BLaER1 (cell line): ENCODE results near the gene GATB.

ENCODE experiments used
- H3K27ac ChIP-seq: shearing (Covaris generic); formaldehyde crosslinking; 2 replicates; pipeline ENCODE4 v1.8.1; 2022
- H3K27me3 ChIP-seq: shearing (Covaris generic); formaldehyde crosslinking; 2 replicates; pipeline ENCODE4 v1.8.1; 2022
- H3K36me3 ChIP-seq: shearing (Covaris generic); formaldehyde crosslinking; 2 replicates; pipeline ENCODE4 v1.8.1; 2022
- H3K4me1 ChIP-seq: shearing (Covaris generic); formaldehyde crosslinking; 2 replicates; pipeline ENCODE4 v1.8.1; 2022
- H3K4me2 ChIP-seq: shearing (Covaris generic); formaldehyde crosslinking; 2 replicates; pipeline ENCODE4 v1.8.1; 2022
- H3K4me3 ChIP-seq: shearing (Covaris generic); formaldehyde crosslinking; 2 replicates; pipeline ENCODE4 v1.8.1; 2022
- H3K9ac ChIP-seq: shearing (Covaris generic); formaldehyde crosslinking; 2 replicates; pipeline ENCODE4 v1.8.1; 2022
- H3K9me3 ChIP-seq: shearing (Covaris generic); formaldehyde crosslinking; 2 replicates; pipeline ENCODE4 v1.8.1; 2022
- H4K20me1 ChIP-seq: shearing (Covaris generic); formaldehyde crosslinking; 2 replicates; pipeline ENCODE4 v1.8.1; 2022
- Cebpa-rat ChIP-seq: shearing (Covaris generic); IDR thresholded peaks from 2 replicates; pipeline ENCODE4 v1.8.1; 2022

Gene GATB

DNA sequence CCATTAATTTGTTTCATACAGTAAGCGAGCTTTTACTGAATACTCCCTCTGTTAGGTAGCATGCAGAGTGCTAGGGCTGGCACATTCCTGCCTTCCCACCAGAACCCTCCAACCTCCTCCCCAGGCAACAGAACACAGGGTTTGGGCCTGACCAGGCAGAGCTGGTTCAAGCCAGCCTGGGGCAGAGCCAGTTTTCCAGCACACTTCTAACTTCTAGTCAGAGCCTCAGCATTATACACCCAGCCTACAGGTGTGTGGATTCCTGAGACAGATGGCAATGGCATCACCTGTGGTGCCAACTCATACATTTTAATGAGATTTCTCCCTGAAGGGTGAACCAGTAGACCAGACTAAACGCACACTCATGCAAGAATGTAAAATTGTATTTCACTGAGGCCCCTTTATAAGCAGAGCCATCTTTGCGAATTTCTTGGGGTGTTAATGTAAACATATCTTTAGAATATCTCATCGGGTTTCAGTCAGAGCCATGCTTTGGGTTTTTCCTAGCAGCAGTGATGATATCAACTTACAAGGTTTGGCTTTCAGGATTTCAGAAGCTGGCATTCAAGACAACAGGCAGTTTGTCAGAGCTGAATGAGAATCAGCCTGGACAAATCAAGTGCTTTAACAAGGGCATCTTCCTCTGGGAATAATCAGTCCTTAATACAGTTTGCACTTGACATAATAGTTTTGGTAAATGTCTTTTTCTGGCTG lies 92.0 kb downstream of the GATB start:
- H3K4me3 ChIP-seq: no peak overlapping the region
- no peaks in the 10 kb centered on the region for H3K4me1 ChIP-seq
- H3K9me3 ChIP-seq: no peaks in the 10 kb centered on the region
- H3K36me3 ChIP-seq: no peaks in the 10 kb centered on the region
- H4K20me1 ChIP-seq: no peaks in the 10 kb centered on the region
- no peak for TF ChIP-seq Cebpa-rat
- no peak overlapping the region for H3K27ac ChIP-seq
- no peak overlapping the region for H3K9ac ChIP-seq
- no peak overlapping the region for H3K4me2 ChIP-seq
- no peaks in the 10 kb centered on the region for H3K27me3 ChIP-seq

DNA sequence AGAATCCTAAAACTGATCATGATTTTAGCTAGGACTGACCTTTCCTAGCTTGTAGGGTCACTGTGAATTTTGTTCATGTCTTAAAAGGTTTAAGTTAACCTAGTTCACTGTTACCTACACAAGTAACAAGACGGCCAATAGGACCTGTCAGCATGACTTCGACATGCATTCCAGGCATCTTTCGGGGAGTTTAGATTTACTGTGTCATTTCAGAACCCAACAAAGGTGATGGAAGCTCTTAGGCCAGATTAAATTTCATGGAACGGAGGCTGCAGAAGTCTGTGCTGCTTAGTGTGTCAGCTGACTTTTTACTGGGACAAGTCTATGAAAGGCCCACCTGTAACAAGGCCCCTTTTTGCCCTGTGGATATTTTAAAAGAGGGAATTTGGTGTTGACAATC lies 93.1 kb downstream of the GATB start:
- TF ChIP-seq Cebpa-rat: no peak
- Histone ChIP-seq H3K4me2 (no peak overlapping the region), H3K36me3 (no peaks in the 10 kb centered on the region), H3K27me3 (no peaks in the 10 kb centered on the region), H3K4me1 (no peaks in the 10 kb centered on the region), H4K20me1 (no peaks in the 10 kb centered on the region), H3K9ac (no peak overlapping the region), H3K27ac (no peak overlapping the region), H3K4me3 (no peak overlapping the region), H3K9me3 (no peaks in the 10 kb centered on the region)

DNA sequence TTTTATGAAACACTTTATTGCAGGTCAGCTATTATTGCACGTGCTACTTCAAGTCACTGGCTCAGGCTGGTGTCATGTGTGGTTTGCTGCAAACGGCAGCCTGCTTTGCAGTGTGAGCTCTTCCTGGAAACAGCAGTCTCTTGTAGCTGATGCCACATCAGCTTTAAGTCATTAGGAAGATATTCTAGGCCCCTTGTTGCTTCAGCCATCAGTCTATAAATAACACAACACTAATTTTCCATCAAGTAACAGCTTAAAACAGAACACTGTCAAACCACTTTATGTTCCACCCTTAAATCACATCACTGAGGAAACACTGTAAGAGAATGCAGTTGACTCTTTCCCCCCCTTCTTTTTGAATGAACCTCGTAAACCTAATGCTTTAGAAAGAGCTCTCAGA lies 93.8 kb downstream of the GATB start:
- H3K4me1 ChIP-seq: no peaks in the 10 kb centered on the region
- no peaks in the 10 kb centered on the region for H3K9me3 ChIP-seq
- no peak overlapping the region for H3K27ac ChIP-seq
- no peak overlapping the region for H3K9ac ChIP-seq
- no peak for TF ChIP-seq Cebpa-rat
- H3K4me2 ChIP-seq: no peak overlapping the region
- no peaks in the 10 kb centered on the region for H3K36me3 ChIP-seq
- H4K20me1 ChIP-seq: no peaks in the 10 kb centered on the region
- no peaks in the 10 kb centered on the region for H3K27me3 ChIP-seq
- H3K4me3 ChIP-seq: no peak overlapping the region

DNA sequence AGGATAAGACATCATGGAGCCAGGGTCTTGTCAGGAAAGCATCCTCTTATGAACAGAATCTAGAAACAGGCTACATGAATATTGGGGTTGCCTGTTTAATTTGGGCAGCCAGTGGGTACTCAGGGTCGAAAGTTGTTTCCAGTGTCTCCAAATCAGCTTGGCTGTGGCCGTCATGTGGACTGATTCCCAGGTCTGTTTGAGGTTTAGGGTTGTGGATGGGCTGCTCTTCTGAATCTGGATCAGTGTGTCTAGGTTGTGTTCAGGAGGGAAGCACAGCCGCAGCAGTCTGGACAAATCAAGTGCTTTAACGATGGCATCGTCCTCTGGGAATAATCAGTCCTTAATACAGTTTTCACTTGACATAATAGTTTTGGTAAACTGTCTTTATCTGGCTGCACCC lies 94.3 kb downstream of the GATB start:
- H3K27me3 ChIP-seq: no peaks in the 10 kb centered on the region
- H3K27ac ChIP-seq: no peak overlapping the region
- H3K9me3 ChIP-seq: no peaks in the 10 kb centered on the region
- H4K20me1 ChIP-seq: no peaks in the 10 kb centered on the region
- TF ChIP-seq Cebpa-rat: no peak
- no peak overlapping the region for H3K4me2 ChIP-seq
- no peaks in the 10 kb centered on the region for H3K36me3 ChIP-seq
- H3K4me1 ChIP-seq: no peaks in the 10 kb centered on the region
- H3K9ac ChIP-seq: no peak overlapping the region
- H3K4me3 ChIP-seq: no peak overlapping the region

DNA sequence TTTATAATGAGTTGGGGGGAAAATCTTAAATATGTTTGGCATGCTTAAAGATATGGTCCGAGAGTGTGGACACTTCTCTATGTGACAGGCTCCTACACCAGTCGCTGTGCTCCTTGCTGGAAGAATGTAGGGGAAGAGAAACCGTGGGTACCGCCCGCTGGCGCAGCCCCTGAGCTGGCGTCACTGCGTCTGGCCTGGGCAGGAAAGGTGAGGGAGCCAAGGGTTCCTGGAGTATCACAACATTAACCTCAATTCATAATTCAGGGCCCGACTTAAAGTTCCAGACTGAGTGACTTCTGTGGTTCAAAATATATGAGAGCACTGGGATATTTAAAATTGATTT lies 95.1 kb downstream of the GATB start:
- Histone ChIP-seq H4K20me1 (no peaks in the 10 kb centered on the region), H3K27me3 (no peaks in the 10 kb centered on the region), H3K4me3 (no peak overlapping the region), H3K4me2 (no peak overlapping the region), H3K27ac (no peak overlapping the region), H3K4me1 (no peaks in the 10 kb centered on the region), H3K9me3 (no peaks in the 10 kb centered on the region), H3K9ac (no peak overlapping the region), H3K36me3 (no peaks in the 10 kb centered on the region)
- TF ChIP-seq Cebpa-rat: no peak

DNA sequence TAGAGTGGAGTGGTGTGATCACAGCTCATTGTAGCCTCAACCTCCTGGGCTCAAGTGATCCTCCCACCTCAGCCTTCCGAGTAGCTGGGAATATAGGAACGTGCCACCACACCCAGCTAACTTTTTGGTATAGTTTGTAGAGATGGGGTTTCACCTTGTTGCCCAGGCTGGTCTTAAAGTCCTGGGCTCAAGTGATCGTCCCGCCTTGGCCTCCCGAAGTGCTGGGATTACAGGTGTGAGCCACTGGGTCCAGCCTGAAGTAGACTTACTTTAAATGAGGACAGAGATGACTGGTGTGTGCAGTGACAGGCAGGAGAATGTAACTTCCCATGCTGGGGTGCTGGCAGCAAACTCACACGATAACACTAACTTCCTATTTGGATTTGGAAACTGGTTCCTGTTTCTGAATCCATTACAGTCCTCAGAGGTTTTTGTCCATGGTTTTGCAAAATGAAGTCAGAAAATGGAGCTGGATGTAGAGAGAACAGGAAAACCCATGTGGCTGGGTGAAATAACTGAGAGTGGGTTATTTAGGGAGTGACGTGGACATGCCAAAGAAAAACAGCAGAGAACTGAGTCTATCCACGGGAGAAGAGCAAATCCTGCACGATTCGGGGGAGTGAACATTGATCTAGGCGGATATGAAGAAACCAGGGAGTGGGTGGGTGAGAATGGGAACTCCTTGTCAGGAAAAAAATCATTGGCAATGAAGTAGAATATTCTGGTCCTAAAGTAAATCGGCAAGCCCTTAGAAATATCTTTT lies 95.6 kb downstream of the GATB start:
- Histone ChIP-seq H3K36me3 (no peaks in the 10 kb centered on the region), H3K4me2 (no peak overlapping the region), H3K27me3 (no peaks in the 10 kb centered on the region), H4K20me1 (no peaks in the 10 kb centered on the region), H3K9me3 (no peaks in the 10 kb centered on the region), H3K4me3 (no peak overlapping the region), H3K9ac (no peak overlapping the region), H3K27ac (no peak overlapping the region), H3K4me1 (no peaks in the 10 kb centered on the region)
- no peak for TF ChIP-seq Cebpa-rat

DNA sequence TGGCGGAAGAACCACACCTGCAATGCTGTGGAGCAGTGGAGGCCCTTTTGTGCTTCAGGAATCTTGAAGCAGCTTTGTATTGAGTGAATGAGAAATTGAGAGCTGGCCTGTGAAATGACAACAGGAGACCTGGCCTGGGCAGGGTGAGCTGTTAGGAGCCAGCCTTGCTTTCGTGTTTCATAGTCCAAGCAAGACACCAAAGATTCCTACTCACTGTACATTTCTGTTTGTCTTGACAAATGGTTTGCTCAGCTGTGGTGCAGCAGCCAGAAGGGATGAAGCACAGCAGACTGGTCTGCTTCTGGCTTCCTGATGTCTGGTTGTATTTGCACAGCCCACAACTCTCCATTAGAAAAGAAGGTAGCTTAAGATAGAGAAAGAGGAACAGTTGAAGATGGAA lies 96.5 kb downstream of the GATB start:
- no peak for TF ChIP-seq Cebpa-rat
- Histone ChIP-seq H3K27ac (no peak overlapping the region), H3K9me3 (no peaks in the 10 kb centered on the region), H3K27me3 (no peaks in the 10 kb centered on the region), H3K4me2 (no peak overlapping the region), H3K36me3 (no peaks in the 10 kb centered on the region), H3K9ac (no peak overlapping the region), H4K20me1 (no peaks in the 10 kb centered on the region), H3K4me1 (peaks cover 5% of the 10 kb centered on the region), H3K4me3 (no peak overlapping the region)

DNA sequence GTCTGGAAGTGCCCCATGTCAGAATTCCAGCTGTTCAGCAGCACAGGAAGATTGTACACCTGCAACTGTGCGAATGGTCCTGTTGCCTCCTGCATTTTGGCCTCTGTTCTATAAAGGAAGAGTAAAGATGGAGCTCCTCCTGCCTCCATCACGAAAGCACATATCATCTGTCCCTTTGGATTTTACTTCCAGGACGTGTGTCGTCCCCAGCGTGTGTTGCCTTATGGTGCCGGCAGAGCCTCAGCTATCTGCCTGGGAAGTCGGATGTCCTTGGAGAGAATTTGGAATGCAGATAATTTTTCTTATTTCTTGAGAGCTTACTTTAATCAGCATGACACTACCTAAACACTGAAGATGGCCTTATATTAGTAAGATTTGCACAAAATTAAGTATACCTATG lies 97.7 kb downstream of the GATB start:
- Histone ChIP-seq H3K9ac (no peak overlapping the region), H3K4me2 (no peak overlapping the region), H3K27me3 (no peaks in the 10 kb centered on the region), H3K4me1 (peaks cover 12% of the 10 kb centered on the region), H3K36me3 (no peaks in the 10 kb centered on the region), H3K4me3 (no peak overlapping the region), H3K27ac (no peak overlapping the region), H3K9me3 (no peaks in the 10 kb centered on the region), H4K20me1 (no peaks in the 10 kb centered on the region)
- no peak for TF ChIP-seq Cebpa-rat

DNA sequence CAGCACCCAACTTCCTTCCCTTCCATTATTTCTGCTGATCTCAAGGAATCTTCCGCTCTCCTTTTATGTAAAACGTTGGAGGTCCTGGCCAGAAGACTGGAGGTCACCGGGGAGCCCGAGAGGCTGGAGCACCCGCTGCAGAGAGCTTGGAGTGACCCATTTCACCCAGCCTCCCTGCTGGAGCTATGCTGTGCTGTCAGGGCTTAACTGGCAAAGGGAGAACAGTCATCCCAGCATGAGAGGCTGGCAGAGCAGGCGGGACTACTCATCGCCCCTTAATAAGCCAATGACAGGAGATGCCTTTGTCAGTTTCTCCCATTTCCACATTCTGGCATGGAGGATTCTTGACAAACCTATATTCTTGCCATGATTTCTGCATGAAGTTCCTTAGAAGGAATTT lies 98.9 kb downstream of the GATB start:
- no peak overlapping the region for H3K4me3 ChIP-seq
- no peak for TF ChIP-seq Cebpa-rat
- H3K27me3 ChIP-seq: no peaks in the 10 kb centered on the region
- H3K36me3 ChIP-seq: no peaks in the 10 kb centered on the region
- no peaks in the 10 kb centered on the region for H4K20me1 ChIP-seq
- H3K9me3 ChIP-seq: no peaks in the 10 kb centered on the region
- peaks cover 12% of the 10 kb centered on the region for H3K4me1 ChIP-seq
- H3K4me2 ChIP-seq: no peak overlapping the region
- no peak overlapping the region for H3K27ac ChIP-seq
- H3K9ac ChIP-seq: no peak overlapping the region

DNA sequence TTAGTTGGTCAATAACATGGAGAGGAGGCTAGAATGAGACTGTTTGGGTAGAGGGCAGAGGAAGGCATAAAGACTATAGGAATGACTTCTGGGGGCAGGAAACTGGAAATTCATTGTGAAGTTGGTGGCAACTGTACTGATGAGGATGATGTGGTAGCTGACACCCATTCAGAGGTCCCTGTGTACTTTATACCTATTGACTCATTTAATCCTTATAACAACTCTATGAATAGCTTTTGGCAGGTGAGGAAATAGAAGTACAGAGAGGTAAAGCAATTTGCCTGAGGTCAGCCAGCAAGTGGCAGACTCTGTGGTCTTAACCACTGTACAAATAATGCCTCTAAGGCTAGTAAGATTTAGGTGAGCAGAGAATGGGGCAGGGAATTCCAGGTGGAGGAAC lies 100.1 kb downstream of the GATB start:
- no peaks in the 10 kb centered on the region for H3K27me3 ChIP-seq
- peaks cover 12% of the 10 kb centered on the region for H3K4me1 ChIP-seq
- no peaks in the 10 kb centered on the region for H3K9me3 ChIP-seq
- no peak overlapping the region for H3K4me3 ChIP-seq
- TF ChIP-seq Cebpa-rat: no peak
- no peak overlapping the region for H3K9ac ChIP-seq
- H3K36me3 ChIP-seq: no peaks in the 10 kb centered on the region
- H3K4me2 ChIP-seq: no peak overlapping the region
- no peaks in the 10 kb centered on the region for H4K20me1 ChIP-seq
- no peak overlapping the region for H3K27ac ChIP-seq
